Activated naive CD4-positive, alpha-beta T cell treated with anti-CD3 and anti-CD28 coated beads, Interleukin-2, amount 50 U/mL, for 24 hours (primary cell): Measurements from ENCODE around the gene SDHB.

Experiments used
- H3K27ac Mint-ChIP-seq: one replicate; pipeline ENCODE4 v1.8.0; 2021; ENCODE audit warnings: mild to moderate bottlenecking, mixed read lengths
- H3K27me3 Mint-ChIP-seq: one replicate; pipeline ENCODE4 v1.8.0; 2021; ENCODE audit warnings: mixed read lengths
- H3K36me3 Mint-ChIP-seq: one replicate; pipeline ENCODE4 v1.8.0; 2021; ENCODE audit warnings: mixed read lengths
- H3K4me1 Mint-ChIP-seq: one replicate; pipeline ENCODE4 v1.8.0; 2021; ENCODE audit warnings: mixed read lengths
- H3K4me3 Mint-ChIP-seq: one replicate; pipeline ENCODE4 v1.8.0; 2021; ENCODE audit warnings: mild to moderate bottlenecking, mixed read lengths
- H3K9me3 Mint-ChIP-seq: one replicate; pipeline ENCODE4 v1.8.0; 2021; ENCODE audit warnings: mixed read lengths

The SDHB gene

GRCh38 chr1:17013491-17014320 lies 40.1 kb downstream of the SDHB start:
- Mint-ChIP-seq H3K27me3 (no peaks in the 10 kb centered on the region), H3K4me3 (no peak overlapping the region), H3K9me3 (no peaks in the 10 kb centered on the region), H3K36me3 (peaks cover under 1% of the 10 kb centered on the region), H3K4me1 (peaks cover 15% of the 10 kb centered on the region), H3K27ac (no peak overlapping the region)

GRCh38 chr1:17012775-17013490 lies 40.9 kb downstream of the SDHB start:
- H3K27me3 Mint-ChIP-seq = no peaks in the 10 kb centered on the region
- no peak overlapping the region for H3K27ac Mint-ChIP-seq
- H3K36me3 Mint-ChIP-seq = no peaks in the 10 kb centered on the region
- H3K4me1 Mint-ChIP-seq = peaks cover 15% of the 10 kb centered on the region
- no peak overlapping the region for H3K4me3 Mint-ChIP-seq
- H3K9me3 Mint-ChIP-seq = no peaks in the 10 kb centered on the region

- Mint-ChIP-seq H3K36me3 (no peaks in the 10 kb centered on the region), H3K27me3 (no peaks in the 10 kb centered on the region)
These were observed 42.2 kb downstream of the SDHB start, which contains the start of gene ATP13A2 for GRCh38 chr1:17011439-17012307. ATP13A2 (minus strand) TSS chr1:17011928; CDS start chr1:17011738, 190 bp downstream.

GRCh38 chr1:17011092-17011438 lies 42.8 kb downstream of the SDHB start:
- Mint-ChIP-seq H3K36me3 (no peaks in the 10 kb centered on the region), H3K27me3 (no peaks in the 10 kb centered on the region), H3K9me3 (no peaks in the 10 kb centered on the region), H3K4me1 (peaks cover 15% of the 10 kb centered on the region), H3K27ac (no peak overlapping the region), H3K4me3 (peak overlapping the region; percentile 85)

More at GRCh38 chr1:17011439-17012307, 42.2 kb downstream of the SDHB start, which contains the start of gene ATP13A2:
- peaks cover 15% of the 10 kb centered on the region for H3K4me1 Mint-ChIP-seq
- H3K9me3 Mint-ChIP-seq = no peaks in the 10 kb centered on the region
- peak within 1 kb of the TSS; percentile 17 for H3K27ac Mint-ChIP-seq
- H3K4me3 Mint-ChIP-seq = peak within 1 kb of the TSS; percentile 86

GRCh38 chr1:17009706-17010105 lies 44.1 kb downstream of the SDHB start:
- no peaks in the 10 kb centered on the region for H3K9me3 Mint-ChIP-seq
- H3K27ac Mint-ChIP-seq = no peak overlapping the region
- no peak overlapping the region for H3K4me3 Mint-ChIP-seq

GRCh38 chr1:17008208-17008855 lies 45.5 kb downstream of the SDHB start:
- Mint-ChIP-seq H3K9me3 (no peaks in the 10 kb centered on the region), H3K36me3 (no peaks in the 10 kb centered on the region), H3K4me3 (no peak overlapping the region), H3K27ac (no peak overlapping the region), H3K27me3 (no peaks in the 10 kb centered on the region), H3K4me1 (peaks cover 15% of the 10 kb centered on the region)

More at GRCh38 chr1:17009706-17010105, 44.1 kb downstream of the SDHB start:
- H3K27me3 Mint-ChIP-seq = no peaks in the 10 kb centered on the region
- H3K4me1 Mint-ChIP-seq = peaks cover 15% of the 10 kb centered on the region
- H3K36me3 Mint-ChIP-seq = no peaks in the 10 kb centered on the region

GRCh38 chr1:17007121-17007520 lies 46.7 kb downstream of the SDHB start:
- Mint-ChIP-seq H3K9me3 (no peaks in the 10 kb centered on the region), H3K4me3 (no peak overlapping the region), H3K4me1 (peaks cover 13% of the 10 kb centered on the region), H3K36me3 (peaks cover 3% of the 10 kb centered on the region), H3K27me3 (no peaks in the 10 kb centered on the region), H3K27ac (no peak overlapping the region)

- H3K4me3 Mint-ChIP-seq = no peak overlapping the region
- no peaks in the 10 kb centered on the region for H3K9me3 Mint-ChIP-seq
- H3K27me3 Mint-ChIP-seq = no peaks in the 10 kb centered on the region
- no peak overlapping the region for H3K27ac Mint-ChIP-seq
- H3K4me1 Mint-ChIP-seq = peaks cover 4% of the 10 kb centered on the region
- peaks cover 6% of the 10 kb centered on the region for H3K36me3 Mint-ChIP-seq
These were observed 48.5 kb downstream of the SDHB start for GRCh38 chr1:17005365-17005740.

- no peaks in the 10 kb centered on the region for H3K27me3 Mint-ChIP-seq
- H3K4me1 Mint-ChIP-seq = no peaks in the 10 kb centered on the region
- no peaks in the 10 kb centered on the region for H3K9me3 Mint-ChIP-seq
- peaks cover 6% of the 10 kb centered on the region for H3K36me3 Mint-ChIP-seq
- H3K27ac Mint-ChIP-seq = no peak overlapping the region
- H3K4me3 Mint-ChIP-seq = no peak overlapping the region
These were observed 49.1 kb downstream of the SDHB start for GRCh38 chr1:17004466-17005364.

- H3K36me3 Mint-ChIP-seq = peaks cover 13% of the 10 kb centered on the region
- H3K27me3 Mint-ChIP-seq = no peaks in the 10 kb centered on the region
- H3K9me3 Mint-ChIP-seq = no peaks in the 10 kb centered on the region
- no peaks in the 10 kb centered on the region for H3K4me1 Mint-ChIP-seq
- no peak overlapping the region for H3K4me3 Mint-ChIP-seq
- H3K27ac Mint-ChIP-seq = no peak overlapping the region
These were observed 51.3 kb downstream of the SDHB start for GRCh38 chr1:17002524-17002902.

GRCh38 chr1:17001760-17002523 lies 51.9 kb downstream of the SDHB start:
- H3K4me1 Mint-ChIP-seq = no peaks in the 10 kb centered on the region
- H3K9me3 Mint-ChIP-seq = no peaks in the 10 kb centered on the region
- peaks cover 13% of the 10 kb centered on the region for H3K36me3 Mint-ChIP-seq
- no peak overlapping the region for H3K4me3 Mint-ChIP-seq
- no peaks in the 10 kb centered on the region for H3K27me3 Mint-ChIP-seq
- H3K27ac Mint-ChIP-seq = no peak overlapping the region

- Mint-ChIP-seq H3K4me1 (no peaks in the 10 kb centered on the region), H3K27ac (no peak overlapping the region), H3K36me3 (peaks cover 16% of the 10 kb centered on the region), H3K9me3 (no peaks in the 10 kb centered on the region), H3K27me3 (no peaks in the 10 kb centered on the region), H3K4me3 (no peak overlapping the region)
These were observed 54.0 kb downstream of the SDHB start for GRCh38 chr1:16999863-17000262.

GRCh38 chr1:16998589-16998988 lies 55.2 kb downstream of the SDHB start:
- H3K9me3 Mint-ChIP-seq = no peaks in the 10 kb centered on the region
- H3K4me3 Mint-ChIP-seq = no peak overlapping the region
- H3K36me3 Mint-ChIP-seq = peaks cover 16% of the 10 kb centered on the region
- H3K4me1 Mint-ChIP-seq = no peaks in the 10 kb centered on the region
- no peak overlapping the region for H3K27ac Mint-ChIP-seq
- H3K27me3 Mint-ChIP-seq = no peaks in the 10 kb centered on the region

- Mint-ChIP-seq H3K27ac (no peak overlapping the region), H3K9me3 (no peaks in the 10 kb centered on the region), H3K36me3 (peaks cover 12% of the 10 kb centered on the region), H3K4me1 (no peaks in the 10 kb centered on the region), H3K27me3 (no peaks in the 10 kb centered on the region), H3K4me3 (no peak overlapping the region)
These were observed 57.0 kb downstream of the SDHB start for GRCh38 chr1:16996845-16997244.
